MM.1S (cell line): Measurements from ENCODE around the gene DAB2IP.

Experiments used
- CTCF ChIP-seq: fragments of 300-600 bp; sonication (generic); IDR thresholded peaks from 2 replicates; pipeline ENCODE4 v1.5.1; 2016; ENCODE audit warnings: antibody characterized with exemption, low read length, mixed read lengths
- EZH2phosphoT487 ChIP-seq: fragments of 300-600 bp; sonication (generic); IDR thresholded peaks from 2 replicates; pipeline ENCODE4 v1.6.1; 2018; ENCODE audit warnings: antibody characterized with exemption, low read length

GRCh38 chr9:121658591-121658990 lies 7.2 kb downstream of the DAB2IP start:
- TF ChIP-seq CTCF (no peak), EZH2phosphoT487 (no peak)
